HL-60 (cell line): ENCODE measurements around the gene STRA6.

ENCODE experiments used
- GABPA ChIP-seq: IDR thresholded peaks from 2 replicates; pipeline ENCODE4 v1.6.1; 2012; ENCODE audit warnings: low read depth
- POLR2AphosphoS5 ChIP-seq: IDR thresholded peaks from 2 replicates; pipeline ENCODE4 v1.6.1; 2012; ENCODE audit warnings: low read depth
- SPI1 ChIP-seq: IDR thresholded peaks from 2 replicates; pipeline ENCODE4 v1.6.1; 2012; ENCODE audit warnings: low read depth, mild to moderate bottlenecking, borderline replicate concordance
- TF ChIP-seq, protein P1 (sequence below): IDR thresholded peaks from one replicate; pipeline ENCODE4 v1.5.1; 2011; ENCODE audit warnings: low read length, control low read depth, inconsistent platforms; ENCODE audit not compliant: insufficient read depth
- TF ChIP-seq, protein P2 (sequence below): IDR thresholded peaks from 2 replicates; pipeline ENCODE4 v1.6.1; 2012; ENCODE audit warnings: low read depth; ENCODE audit not compliant: insufficient replicate concordance

DNA sequence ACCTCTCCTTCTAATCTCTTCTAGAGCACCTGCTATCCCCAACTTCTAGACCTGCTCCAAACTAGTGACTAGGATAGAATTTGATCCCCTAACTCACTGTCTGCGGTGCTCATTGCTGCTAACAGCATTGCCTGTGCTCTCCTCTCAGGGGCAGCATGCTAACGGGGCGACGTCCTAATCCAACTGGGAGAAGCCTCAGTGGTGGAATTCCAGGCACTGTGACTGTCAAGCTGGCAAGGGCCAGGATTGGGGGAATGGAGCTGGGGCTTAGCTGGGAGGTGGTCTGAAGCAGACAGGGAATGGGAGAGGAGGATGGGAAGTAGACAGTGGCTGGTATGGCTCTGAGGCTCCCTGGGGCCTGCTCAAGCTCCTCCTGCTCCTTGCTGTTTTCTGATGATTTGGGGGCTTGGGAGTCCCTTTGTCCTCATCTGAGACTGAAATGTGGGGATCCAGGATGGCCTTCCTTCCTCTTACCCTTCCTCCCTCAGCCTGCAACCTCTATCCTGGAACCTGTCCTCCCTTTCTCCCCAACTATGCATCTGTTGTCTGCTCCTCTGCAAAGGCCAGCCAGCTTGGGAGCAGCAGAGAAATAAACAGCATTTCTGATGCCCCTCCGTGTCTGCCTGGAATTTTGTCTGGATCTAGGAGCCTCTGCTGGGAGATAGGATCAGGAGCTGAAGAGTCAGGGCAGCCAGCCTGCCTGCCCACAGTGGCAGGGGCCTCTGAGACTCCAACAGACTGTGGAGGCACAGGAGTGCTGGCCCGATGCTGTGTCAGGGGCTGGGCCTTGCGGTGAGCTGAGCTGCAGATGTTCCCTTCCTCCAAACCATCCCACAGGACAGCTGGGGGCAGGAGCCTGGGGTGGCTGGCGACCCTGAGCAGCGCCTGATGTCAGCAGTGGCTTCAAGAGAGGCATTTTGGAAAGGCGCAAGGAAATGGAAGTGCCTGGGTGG, 26.0 kb downstream of the STRA6 start:
- TF ChIP-seq, protein P1, sequence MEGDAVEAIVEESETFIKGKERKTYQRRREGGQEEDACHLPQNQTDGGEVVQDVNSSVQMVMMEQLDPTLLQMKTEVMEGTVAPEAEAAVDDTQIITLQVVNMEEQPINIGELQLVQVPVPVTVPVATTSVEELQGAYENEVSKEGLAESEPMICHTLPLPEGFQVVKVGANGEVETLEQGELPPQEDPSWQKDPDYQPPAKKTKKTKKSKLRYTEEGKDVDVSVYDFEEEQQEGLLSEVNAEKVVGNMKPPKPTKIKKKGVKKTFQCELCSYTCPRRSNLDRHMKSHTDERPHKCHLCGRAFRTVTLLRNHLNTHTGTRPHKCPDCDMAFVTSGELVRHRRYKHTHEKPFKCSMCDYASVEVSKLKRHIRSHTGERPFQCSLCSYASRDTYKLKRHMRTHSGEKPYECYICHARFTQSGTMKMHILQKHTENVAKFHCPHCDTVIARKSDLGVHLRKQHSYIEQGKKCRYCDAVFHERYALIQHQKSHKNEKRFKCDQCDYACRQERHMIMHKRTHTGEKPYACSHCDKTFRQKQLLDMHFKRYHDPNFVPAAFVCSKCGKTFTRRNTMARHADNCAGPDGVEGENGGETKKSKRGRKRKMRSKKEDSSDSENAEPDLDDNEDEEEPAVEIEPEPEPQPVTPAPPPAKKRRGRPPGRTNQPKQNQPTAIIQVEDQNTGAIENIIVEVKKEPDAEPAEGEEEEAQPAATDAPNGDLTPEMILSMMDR, result no peak
- TF ChIP-seq GABPA, result no peak
- TF ChIP-seq POLR2AphosphoS5, result no peak
- TF ChIP-seq, protein P2, sequence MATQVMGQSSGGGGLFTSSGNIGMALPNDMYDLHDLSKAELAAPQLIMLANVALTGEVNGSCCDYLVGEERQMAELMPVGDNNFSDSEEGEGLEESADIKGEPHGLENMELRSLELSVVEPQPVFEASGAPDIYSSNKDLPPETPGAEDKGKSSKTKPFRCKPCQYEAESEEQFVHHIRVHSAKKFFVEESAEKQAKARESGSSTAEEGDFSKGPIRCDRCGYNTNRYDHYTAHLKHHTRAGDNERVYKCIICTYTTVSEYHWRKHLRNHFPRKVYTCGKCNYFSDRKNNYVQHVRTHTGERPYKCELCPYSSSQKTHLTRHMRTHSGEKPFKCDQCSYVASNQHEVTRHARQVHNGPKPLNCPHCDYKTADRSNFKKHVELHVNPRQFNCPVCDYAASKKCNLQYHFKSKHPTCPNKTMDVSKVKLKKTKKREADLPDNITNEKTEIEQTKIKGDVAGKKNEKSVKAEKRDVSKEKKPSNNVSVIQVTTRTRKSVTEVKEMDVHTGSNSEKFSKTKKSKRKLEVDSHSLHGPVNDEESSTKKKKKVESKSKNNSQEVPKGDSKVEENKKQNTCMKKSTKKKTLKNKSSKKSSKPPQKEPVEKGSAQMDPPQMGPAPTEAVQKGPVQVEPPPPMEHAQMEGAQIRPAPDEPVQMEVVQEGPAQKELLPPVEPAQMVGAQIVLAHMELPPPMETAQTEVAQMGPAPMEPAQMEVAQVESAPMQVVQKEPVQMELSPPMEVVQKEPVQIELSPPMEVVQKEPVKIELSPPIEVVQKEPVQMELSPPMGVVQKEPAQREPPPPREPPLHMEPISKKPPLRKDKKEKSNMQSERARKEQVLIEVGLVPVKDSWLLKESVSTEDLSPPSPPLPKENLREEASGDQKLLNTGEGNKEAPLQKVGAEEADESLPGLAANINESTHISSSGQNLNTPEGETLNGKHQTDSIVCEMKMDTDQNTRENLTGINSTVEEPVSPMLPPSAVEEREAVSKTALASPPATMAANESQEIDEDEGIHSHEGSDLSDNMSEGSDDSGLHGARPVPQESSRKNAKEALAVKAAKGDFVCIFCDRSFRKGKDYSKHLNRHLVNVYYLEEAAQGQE, result no peak
- no peak for TF ChIP-seq SPI1
